MM.1S (cell line): ENCODE data around the gene EFTUD2.

Source experiments
- DNase-seq: peaks from one replicate; pipeline ENCODE4 v3.0.0-alpha.2; 2015
- H2AFZ ChIP-seq: fragments of 300-600 bp; sonication (generic); 2 replicates; pipeline ENCODE4 v1.6.0; 2016; ENCODE audit warnings: antibody characterized with exemption, low read length
- H3F3A ChIP-seq: fragments of 300-600 bp; sonication (generic); 2 replicates; pipeline ENCODE4 v1.6.1; 2016; ENCODE audit warnings: mild to moderate bottlenecking, antibody characterized with exemption, low read length, moderate library complexity, mixed read lengths; ENCODE audit not compliant: insufficient read depth
- H3K27ac ChIP-seq: fragments of 300-600 bp; sonication (generic); 2 replicates; pipeline ENCODE4 v1.5.1; 2016; ENCODE audit warnings: mild to moderate bottlenecking, low read length
- H3K27me3 ChIP-seq: fragments of 300-600 bp; sonication (generic); replicated peaks from 2 replicates; pipeline ENCODE4 v1.6.0; 2016; ENCODE audit warnings: low read length; ENCODE audit not compliant: insufficient read depth
- H3K36me3 ChIP-seq: fragments of 300-600 bp; sonication (generic); replicated peaks from 2 replicates; pipeline ENCODE4 v1.6.1; 2016; ENCODE audit warnings: mild to moderate bottlenecking, low read length, mixed read lengths; ENCODE audit not compliant: insufficient read depth
- H3K4me1 ChIP-seq: fragments of 300-600 bp; sonication (generic); 2 replicates; pipeline ENCODE4 v1.6.1; 2016; ENCODE audit warnings: low read length, mixed read lengths
- H3K4me2 ChIP-seq: fragments of 300-600 bp; sonication (generic); 2 replicates; pipeline ENCODE4 v1.6.0; 2016; ENCODE audit warnings: low read depth, low read length
- H3K4me3 ChIP-seq: fragments of 300-600 bp; sonication (generic); 2 replicates; pipeline ENCODE4 v1.5.1; 2016; ENCODE audit warnings: low read length, mixed read lengths
- H3K79me2 ChIP-seq: fragments of 300-600 bp; sonication (generic); 2 replicates; pipeline ENCODE4 v1.6.1; 2016; ENCODE audit warnings: mixed run types, low read length, mixed read lengths
- H3K9ac ChIP-seq: fragments of 300-600 bp; sonication (generic); 2 replicates; pipeline ENCODE4 v1.6.1; 2016; ENCODE audit warnings: low read length, mixed read lengths
- H3K9me2 ChIP-seq: fragments of 300-600 bp; sonication (generic); replicated peaks from 2 replicates; pipeline ENCODE4 v1.6.1; 2016; ENCODE audit warnings: mild to moderate bottlenecking, low read length, mixed read lengths; ENCODE audit not compliant: insufficient read depth
- H3K9me3 ChIP-seq: fragments of 300-600 bp; sonication (generic); replicated peaks from 2 replicates; pipeline ENCODE4 v1.6.1; 2016; ENCODE audit warnings: mild to moderate bottlenecking, low read length, mixed read lengths; ENCODE audit not compliant: insufficient read depth
- H4K20me1 ChIP-seq: fragments of 300-600 bp; sonication (generic); 2 replicates; pipeline ENCODE4 v1.6.1; 2016; ENCODE audit warnings: mild to moderate bottlenecking, low read length, moderate library complexity, mixed read lengths; ENCODE audit not compliant: insufficient read depth
- CTCF ChIP-seq: fragments of 300-600 bp; sonication (generic); IDR thresholded peaks from 2 replicates; pipeline ENCODE4 v1.5.1; 2016; ENCODE audit warnings: antibody characterized with exemption, low read length, mixed read lengths
- EZH2 ChIP-seq: fragments of 300-600 bp; sonication (generic); optimal IDR thresholded peaks from 2 replicates; pipeline ENCODE3; 2017; ENCODE audit warnings: low read depth, mild to moderate bottlenecking, antibody characterized with exemption, low read length, mixed read lengths
- EZH2phosphoT487 ChIP-seq: fragments of 300-600 bp; sonication (generic); IDR thresholded peaks from 2 replicates; pipeline ENCODE4 v1.6.1; 2018; ENCODE audit warnings: antibody characterized with exemption, low read length

EFTUD2 gene

GRCh38 chr17:44884941-44885340, 14.3 kb downstream of the EFTUD2 start:
- H3K9me3 ChIP-seq, result no peaks in the 10 kb centered on the region
- no peaks in the 10 kb centered on the region for H3K9me2 ChIP-seq
- H2AFZ ChIP-seq, result no peak overlapping the region
- H3K4me1 ChIP-seq, result no peaks in the 10 kb centered on the region
- H3K4me2 ChIP-seq, result no peak overlapping the region
- H4K20me1 ChIP-seq, result no peaks in the 10 kb centered on the region
- H3K36me3 ChIP-seq, result peaks cover 6% of the 10 kb centered on the region; the same call in 1 of the 2 replicates
- no peak overlapping the region for H3K4me3 ChIP-seq
- no peaks in the 10 kb centered on the region for H3K27me3 ChIP-seq
- TF ChIP-seq CTCF, result no peak
- TF ChIP-seq EZH2phosphoT487, result no peak
- no peak for TF ChIP-seq EZH2
- H3F3A ChIP-seq, result no peaks in the 10 kb centered on the region
- peaks cover 34% of the 10 kb centered on the region for H3K79me2 ChIP-seq
- no peak overlapping the region for H3K27ac ChIP-seq
- no peak overlapping the region for H3K9ac ChIP-seq
- no peak for DNase-seq

- Histone ChIP-seq H3K9me2 (no peaks in the 10 kb centered on the region), H3K79me2 (0 out of 2 replicates have a peak, but pooled peaks cover 2% of the 10 kb centered on the region), H3K9me3 (no peaks in the 10 kb centered on the region), H3K4me3 (no peak overlapping the region), H2AFZ (no peak overlapping the region), H3K4me2 (no peak overlapping the region), H3F3A (no peaks in the 10 kb centered on the region), H3K27me3 (no peaks in the 10 kb centered on the region), H4K20me1 (no peaks in the 10 kb centered on the region), H3K9ac (no peak overlapping the region), H3K27ac (no peak overlapping the region), H3K4me1 (no peaks in the 10 kb centered on the region), H3K36me3 (peaks cover 6% of the 10 kb centered on the region; the same call in 1 of the 2 replicates)
- DNase-seq, result no peak
- TF ChIP-seq CTCF (no peak), EZH2phosphoT487 (no peak), EZH2 (no peak)
Measured at GRCh38 chr17:44881145-44881544, 18.1 kb downstream of the EFTUD2 start.

- Histone ChIP-seq H3F3A (no peaks in the 10 kb centered on the region), H4K20me1 (no peaks in the 10 kb centered on the region), H3K27me3 (no peaks in the 10 kb centered on the region), H3K4me1 (no peaks in the 10 kb centered on the region), H2AFZ (no peak overlapping the region), H3K9ac (no peak overlapping the region), H3K36me3 (peaks cover 6% of the 10 kb centered on the region; the same call in 1 of the 2 replicates), H3K4me2 (no peak overlapping the region), H3K4me3 (no peak overlapping the region), H3K9me3 (no peaks in the 10 kb centered on the region), H3K9me2 (no peaks in the 10 kb centered on the region), H3K27ac (no peak overlapping the region), H3K79me2 (0 out of 2 replicates have a peak, but pooled peaks cover 2% of the 10 kb centered on the region)
- DNase-seq, result no peak
- TF ChIP-seq CTCF (no peak), EZH2phosphoT487 (no peak), EZH2 (no peak)
Measured at GRCh38 chr17:44880062-44880461, 19.2 kb downstream of the EFTUD2 start.
